H9 (cell line): ENCODE results near the gene BEST4. TPM values are rescaled to one million over a fixed set of nuclear protein-coding genes. Genes with fewer than 3 reads are reported as not detected.

Experiments
- DNase-seq: peaks from one replicate; pipeline ENCODE4 v3.0.0-alpha.2; 2017
- H2AFZ ChIP-seq: one replicate; pipeline ENCODE4 v1.6.1; 2013; ENCODE audit warnings: mild to moderate bottlenecking, low read length, control low read depth, moderate library complexity
- H2AK5ac ChIP-seq: 2 replicates; pipeline ENCODE4 v1.6.1; 2013; ENCODE audit warnings: low read length, control low read depth, mixed read lengths; ENCODE audit not compliant: insufficient read length
- H2BK120ac ChIP-seq: one replicate; pipeline ENCODE4 v1.6.1; 2013; ENCODE audit warnings: low read depth, mild to moderate bottlenecking, low read length, control low read depth, inconsistent platforms; ENCODE audit not compliant: poor library complexity, severe bottlenecking
- H2BK12ac ChIP-seq: 2 replicates; pipeline ENCODE4 v1.6.1; 2013; ENCODE audit warnings: low read length, control low read depth, mixed read lengths, low read depth; ENCODE audit not compliant: insufficient read length
- H2BK15ac ChIP-seq: 2 replicates; pipeline ENCODE4 v1.6.1; 2013; ENCODE audit warnings: low read depth, low read length, control low read depth
- H2BK20ac ChIP-seq: one replicate; pipeline ENCODE4 v1.6.1; 2013; ENCODE audit warnings: low read depth, mild to moderate bottlenecking, low read length, control low read depth, inconsistent platforms; ENCODE audit not compliant: poor library complexity, severe bottlenecking
- H2BK5ac ChIP-seq: 2 replicates; pipeline ENCODE4 v1.6.1; 2013; ENCODE audit warnings: low read length, control low read depth, mixed read lengths; ENCODE audit not compliant: insufficient read length
- H3K14ac ChIP-seq: 2 replicates; pipeline ENCODE4 v1.6.1; 2013; ENCODE audit warnings: low read length, control low read depth; ENCODE audit not compliant: insufficient read depth
- H3K18ac ChIP-seq: 2 replicates; pipeline ENCODE4 v1.6.1; 2013; ENCODE audit warnings: low read depth, mild to moderate bottlenecking, mixed read lengths, low read length, control low read depth; ENCODE audit not compliant: insufficient read length
- H3K23ac ChIP-seq: 2 replicates; pipeline ENCODE4 v1.6.1; 2013; ENCODE audit warnings: low read length, control low read depth, mixed read lengths, low read depth; ENCODE audit not compliant: insufficient read length
- H3K23me2 ChIP-seq: 2 replicates; pipeline ENCODE4 v1.6.1; 2013; ENCODE audit warnings: low read depth, mild to moderate bottlenecking, mixed read lengths, low read length, control low read depth; ENCODE audit not compliant: insufficient read length, poor library complexity, severe bottlenecking
- H3K27ac ChIP-seq: 2 replicates; pipeline ENCODE4 v1.5.1; 2013; ENCODE audit warnings: low read length, control low read depth, mixed read lengths, low read depth; ENCODE audit not compliant: insufficient read length
- H3K27me3 ChIP-seq: 2 replicates; pipeline ENCODE4 v1.6.1; 2013; ENCODE audit warnings: low read length, control low read depth, inconsistent platforms; ENCODE audit not compliant: insufficient read depth
- H3K4ac ChIP-seq: 2 replicates; pipeline ENCODE4 v1.6.1; 2013; ENCODE audit warnings: low read depth, mild to moderate bottlenecking, control low read depth, inconsistent platforms, low read length, moderate library complexity
- H3K4me1 ChIP-seq: 2 replicates; pipeline ENCODE4 v1.6.1; 2013; ENCODE audit warnings: low read length, control low read depth, inconsistent platforms; ENCODE audit not compliant: insufficient read depth
- H3K4me2 ChIP-seq: 2 replicates; pipeline ENCODE4 v1.6.1; 2013; ENCODE audit warnings: low read length, control low read depth, mixed read lengths; ENCODE audit not compliant: insufficient read length, insufficient read depth
- H3K56ac ChIP-seq: 2 replicates; pipeline ENCODE4 v1.6.1; 2013; ENCODE audit warnings: low read depth, mild to moderate bottlenecking, mixed read lengths, low read length, control low read depth; ENCODE audit not compliant: insufficient read length
- H3K79me1 ChIP-seq: 2 replicates; pipeline ENCODE4 v1.6.1; 2013; ENCODE audit warnings: low read depth, mild to moderate bottlenecking, moderate library complexity, low read length, control low read depth, inconsistent platforms; ENCODE audit not compliant: insufficient read depth, poor library complexity, severe bottlenecking
- H3K79me2 ChIP-seq: 2 replicates; pipeline ENCODE4 v1.6.1; 2013; ENCODE audit warnings: low read length, control low read depth, inconsistent platforms; ENCODE audit not compliant: insufficient read depth
- H3K9ac ChIP-seq: 2 replicates; pipeline ENCODE4 v1.6.1; 2013; ENCODE audit warnings: low read length, control low read depth, mixed read lengths; ENCODE audit not compliant: insufficient read length; ENCODE audit errors: extremely low read depth
- H3K9me3 ChIP-seq: one replicate; pipeline ENCODE4 v1.6.1; 2013; ENCODE audit warnings: low read depth, low read length, inconsistent platforms; ENCODE audit not compliant: control insufficient read depth
- H3T11ph ChIP-seq: one replicate; pipeline ENCODE4 v1.6.1; 2013; ENCODE audit warnings: mild to moderate bottlenecking, low read length, control low read depth, inconsistent platforms
- H4K20me1 ChIP-seq: one replicate; pipeline ENCODE4 v1.6.1; 2013; ENCODE audit not compliant: control insufficient read depth, insufficient read length, insufficient read depth
- H4K5ac ChIP-seq: 2 replicates; pipeline ENCODE4 v1.6.1; 2013; ENCODE audit warnings: low read depth, mild to moderate bottlenecking, mixed read lengths, low read length, control low read depth; ENCODE audit not compliant: insufficient read length
- H4K8ac ChIP-seq: replicated peaks from 2 replicates; pipeline ENCODE4 v1.6.1; 2013; ENCODE audit warnings: low read length, control low read depth, mixed read lengths, low read depth; ENCODE audit not compliant: insufficient read length
- H4K91ac ChIP-seq: 2 replicates; pipeline ENCODE4 v1.6.1; 2013; ENCODE audit warnings: low read depth, mild to moderate bottlenecking, moderate library complexity, mixed read lengths, low read length, control low read depth; ENCODE audit not compliant: insufficient read length
- H3K27ac Mint-ChIP-seq, 3 experiments: 2 replicates in 2 of 3; 3 replicates in 1 of 3; pipeline ENCODE4 v1.8.0; 2020 to 2021; ENCODE audit warnings: mixed read lengths in 3 of 3, mild to moderate bottlenecking in 1 of 3, moderate library complexity in 1 of 3
- H3K27me3 Mint-ChIP-seq: 2 replicates; pipeline ENCODE4 v1.8.0; 2021; ENCODE audit warnings: low read depth, mild to moderate bottlenecking, moderate library complexity, mixed read lengths
- H3K36me3 Mint-ChIP-seq, 3 experiments: 2 replicates in 2 of 3; 3 replicates in 1 of 3; pipeline ENCODE4 v1.8.0; 2020 to 2021; ENCODE audit warnings: low read depth in 3 of 3, mixed read lengths in 3 of 3; ENCODE audit not compliant: insufficient read depth in 1 of 3
- H3K4me1 Mint-ChIP-seq, 2 experiments: 2 replicates each; pipeline ENCODE4 v1.8.0; 2020; ENCODE audit warnings: mixed read lengths in 2 of 2
- H3K4me3 Mint-ChIP-seq, 2 experiments: 2 replicates in 1 of 2; 3 replicates in 1 of 2; pipeline ENCODE4 v1.8.0; 2020 to 2021; ENCODE audit warnings: mild to moderate bottlenecking in 2 of 2, mixed read lengths in 2 of 2, moderate library complexity in 1 of 2
- H3K9me3 Mint-ChIP-seq, 2 experiments: 2 replicates in 1 of 2; 3 replicates in 1 of 2; pipeline ENCODE4 v1.8.0; 2020; ENCODE audit warnings: mild to moderate bottlenecking in 2 of 2, mixed read lengths in 2 of 2, moderate library complexity in 1 of 2
- WGBS: extraction: QIAGEN DNeasy Blood & Tissue Kit; methylation state at CpG from one replicate; pipeline ENCODE4 v1.1.7; 2013; ENCODE audit warnings: missing lambda C conversion rate, low lambda C conversion rate, mixed read lengths; ENCODE audit not compliant: insufficient read length; ENCODE audit errors: extremely low coverage; 5-methylcytosine and 5-hydroxymethylcytosine counted together
- total RNA-seq: library from RNA; stranded (reverse); gene quantifications from 2 replicates; pipeline ENCODE4 v1.2.1, GENCODE V29; 2021
- TF ChIP-seq, protein P1 (sequence below): fragments of 200-600 bp; sonication (generic); conservative IDR thresholded peaks from 3 replicates; pipeline ENCODE4 v1.8.0; 2021; ENCODE audit warnings: antibody characterized with exemption, mild to moderate bottlenecking

BEST4 gene
- total RNA-seq, 1 experiment from 2014 or later = 1.1 TPM

DNA sequence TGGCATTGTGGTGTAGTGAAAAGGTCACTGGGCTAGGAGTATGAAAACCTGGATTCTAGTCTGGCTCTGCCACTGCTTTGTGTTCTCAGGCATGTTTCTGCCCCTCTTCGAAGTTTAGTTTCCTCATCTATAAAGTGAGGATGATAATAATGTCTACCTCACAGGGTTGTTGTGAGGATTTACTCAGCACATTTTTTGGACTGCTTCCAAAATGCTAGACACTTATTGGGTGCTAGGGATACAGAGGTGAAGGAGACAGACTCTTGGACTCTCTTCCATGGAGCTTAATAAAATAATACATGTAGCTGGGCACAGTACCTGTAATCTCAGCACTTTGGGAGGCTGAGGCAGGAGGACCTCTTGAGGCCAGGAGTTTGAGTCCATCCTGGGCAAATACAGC lies 44.8 kb downstream of the BEST4 start:
- no peak for DNase-seq
- H2BK20ac ChIP-seq = no peak overlapping the region
- no peak overlapping the region for H3K14ac ChIP-seq
- TF ChIP-seq, protein P1, sequence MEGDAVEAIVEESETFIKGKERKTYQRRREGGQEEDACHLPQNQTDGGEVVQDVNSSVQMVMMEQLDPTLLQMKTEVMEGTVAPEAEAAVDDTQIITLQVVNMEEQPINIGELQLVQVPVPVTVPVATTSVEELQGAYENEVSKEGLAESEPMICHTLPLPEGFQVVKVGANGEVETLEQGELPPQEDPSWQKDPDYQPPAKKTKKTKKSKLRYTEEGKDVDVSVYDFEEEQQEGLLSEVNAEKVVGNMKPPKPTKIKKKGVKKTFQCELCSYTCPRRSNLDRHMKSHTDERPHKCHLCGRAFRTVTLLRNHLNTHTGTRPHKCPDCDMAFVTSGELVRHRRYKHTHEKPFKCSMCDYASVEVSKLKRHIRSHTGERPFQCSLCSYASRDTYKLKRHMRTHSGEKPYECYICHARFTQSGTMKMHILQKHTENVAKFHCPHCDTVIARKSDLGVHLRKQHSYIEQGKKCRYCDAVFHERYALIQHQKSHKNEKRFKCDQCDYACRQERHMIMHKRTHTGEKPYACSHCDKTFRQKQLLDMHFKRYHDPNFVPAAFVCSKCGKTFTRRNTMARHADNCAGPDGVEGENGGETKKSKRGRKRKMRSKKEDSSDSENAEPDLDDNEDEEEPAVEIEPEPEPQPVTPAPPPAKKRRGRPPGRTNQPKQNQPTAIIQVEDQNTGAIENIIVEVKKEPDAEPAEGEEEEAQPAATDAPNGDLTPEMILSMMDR = no peak
- no peaks in the 10 kb centered on the region for H4K20me1 ChIP-seq
- H3K4me3 Mint-ChIP-seq = peak overlapping the region; percentile 0 to 23; a peak in 1 of 5 replicates
- no peak overlapping the region for H2BK12ac ChIP-seq
- peaks cover 17 to 18% of the 10 kb centered on the region in 2 experiments for H3K4me1 Mint-ChIP-seq
- peaks cover 0 to 3% of the 10 kb centered on the region in 2 experiments; a peak in 3 of 5 replicates for H3K9me3 Mint-ChIP-seq
- H4K5ac ChIP-seq = no peak overlapping the region
- H3K27me3 ChIP-seq = no peaks in the 10 kb centered on the region
- no peak overlapping the region for H2BK15ac ChIP-seq
- H3K4ac ChIP-seq = no peak overlapping the region
- H4K91ac ChIP-seq = no peak overlapping the region
- H3K23ac ChIP-seq = no peak overlapping the region
- no peak overlapping the region for H3K4me2 ChIP-seq
- H3K4me1 ChIP-seq = no peaks in the 10 kb centered on the region
- no peaks in the 10 kb centered on the region for H3K9me3 ChIP-seq
- H3K18ac ChIP-seq = no peak overlapping the region
- peaks cover 2% of the 10 kb centered on the region; the same call in 1 of the 2 replicates for H3K27me3 Mint-ChIP-seq
- peaks cover 5% of the 10 kb centered on the region for H3K79me1 ChIP-seq
- no peak overlapping the region for H3K9ac ChIP-seq
- H3K27ac Mint-ChIP-seq = peak overlapping the region in 1 of 3 experiments; percentile 71; a peak in 2 of 7 replicates
- no peak overlapping the region for H3T11ph ChIP-seq
- peaks cover 9% of the 10 kb centered on the region; the same call in 1 of the 2 replicates for H3K79me2 ChIP-seq
- no peak overlapping the region for H4K8ac ChIP-seq
- H2AFZ ChIP-seq = no peak overlapping the region
- WGBS = no CpG with 5 or more reads among the region's 1 CpG
- H2BK5ac ChIP-seq = no peak overlapping the region
- H3K56ac ChIP-seq = no peak overlapping the region
- H3K27ac ChIP-seq = no peak overlapping the region
- no peak overlapping the region for H2AK5ac ChIP-seq
- peaks cover 8% of the 10 kb centered on the region for H3K23me2 ChIP-seq
- peaks cover 39 to 62% (median 59%) of the 10 kb centered on the region in 3 experiments for H3K36me3 Mint-ChIP-seq
- H2BK120ac ChIP-seq = no peak overlapping the region
